ENCODE data around the gene PSMC3IP.
A peak's percentile ranks its signal among the peaks of the same experiment; 100 is the strongest.

PSMC3IP gene

GRCh38 chr17:42603318-42603717 is 25.8 kb upstream of the PSMC3IP start:
- Mint-ChIP-seq H3K27ac (no peak overlapping the region), H3K4me3 (no peak overlapping the region), H3K36me3 (ENCODE audit: low read depth) (peaks cover 20% of the 10 kb centered on the region), H3K27me3 (ENCODE audit: low read depth) (no peaks in the 10 kb centered on the region), H3K4me1 (ENCODE audit: low read depth) (peaks cover 35% of the 10 kb centered on the region), H3K9me3 (no peaks in the 10 kb centered on the region)

- Mint-ChIP-seq H3K4me3 (no peak overlapping the region), H3K4me1 (ENCODE audit: low read depth) (peaks cover 10% of the 10 kb centered on the region), H3K27me3 (ENCODE audit: low read depth) (no peaks in the 10 kb centered on the region), H3K36me3 (ENCODE audit: low read depth) (peaks cover 15% of the 10 kb centered on the region), H3K9me3 (no peaks in the 10 kb centered on the region), H3K27ac (no peak overlapping the region)
These were observed 21.4 kb upstream of the PSMC3IP start for GRCh38 chr17:42598905-42599304.

DNA sequence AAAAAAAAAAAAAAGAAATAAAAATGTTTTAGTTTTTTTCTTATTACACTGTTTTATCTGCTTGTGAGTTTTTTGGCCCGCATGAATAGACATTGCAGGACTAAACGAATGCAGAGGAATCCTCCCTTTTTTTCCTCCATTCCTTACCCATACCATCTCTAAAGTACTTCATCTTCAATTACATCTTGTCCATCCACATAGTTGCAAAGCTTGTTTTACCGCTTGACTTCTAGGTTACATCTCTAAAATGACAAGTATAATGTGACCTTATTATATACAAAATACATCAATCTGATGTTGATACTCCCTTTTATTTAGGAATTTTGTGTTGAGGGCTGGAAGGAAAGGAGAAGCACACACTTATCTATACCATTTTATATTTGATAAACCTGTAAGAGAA is 18.9 kb upstream of the PSMC3IP start:
- Mint-ChIP-seq H3K9me3 (no peaks in the 10 kb centered on the region), H3K4me3 (no peak overlapping the region), H3K36me3 (ENCODE audit: low read depth) (peaks cover 15% of the 10 kb centered on the region), H3K27me3 (ENCODE audit: low read depth) (no peaks in the 10 kb centered on the region), H3K27ac (no peak overlapping the region), H3K4me1 (ENCODE audit: low read depth) (peaks cover 7% of the 10 kb centered on the region)

DNA sequence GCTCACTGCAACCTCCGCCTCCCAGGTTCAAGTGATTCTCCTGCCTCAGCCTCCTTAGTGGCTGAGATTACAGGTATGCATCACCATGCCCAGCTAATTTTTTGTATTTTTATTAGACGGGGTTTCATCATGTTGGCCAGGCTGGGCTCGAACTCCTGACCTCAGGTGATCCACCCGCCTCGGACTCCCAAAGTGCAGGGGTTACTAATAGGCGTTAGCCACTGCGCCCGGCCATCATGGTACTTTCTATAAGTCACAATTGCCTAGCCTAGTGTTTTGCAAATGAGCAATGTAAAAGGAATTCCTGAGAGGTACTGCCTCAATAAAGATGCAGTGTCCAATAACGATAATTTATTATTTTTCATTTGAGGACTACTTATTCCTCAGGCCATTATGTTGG is 13.9 kb upstream of the PSMC3IP start:
- peaks cover 6% of the 10 kb centered on the region for H3K4me1 Mint-ChIP-seq (ENCODE audit: low read depth)
- H3K27me3 Mint-ChIP-seq (ENCODE audit: low read depth), result no peaks in the 10 kb centered on the region
- no peak overlapping the region for H3K4me3 Mint-ChIP-seq
- H3K27ac Mint-ChIP-seq, result no peak overlapping the region
- no peaks in the 10 kb centered on the region for H3K9me3 Mint-ChIP-seq
- peaks cover 28% of the 10 kb centered on the region for H3K36me3 Mint-ChIP-seq (ENCODE audit: low read depth)

DNA sequence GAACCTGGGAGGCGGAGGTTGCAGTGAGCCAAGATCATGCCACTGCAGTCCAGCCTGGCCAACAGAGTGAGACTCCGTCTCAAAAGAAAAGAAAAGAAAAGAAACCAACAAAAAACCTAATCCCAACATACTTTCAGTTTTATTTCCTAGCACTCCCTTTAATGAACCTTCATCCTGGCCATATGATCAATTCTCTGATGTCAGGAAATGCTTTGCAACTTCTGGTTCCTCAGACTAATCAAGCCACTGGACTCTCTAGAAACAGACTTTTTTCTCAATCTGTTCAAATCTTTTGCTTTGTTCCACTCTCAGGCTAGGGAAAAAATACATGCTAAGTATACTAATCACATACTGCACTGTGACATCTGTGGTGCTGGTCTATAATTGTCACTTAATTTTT is 13.4 kb upstream of the PSMC3IP start:
- Mint-ChIP-seq H3K4me1 (ENCODE audit: low read depth) (peaks cover 4% of the 10 kb centered on the region), H3K9me3 (no peaks in the 10 kb centered on the region), H3K27me3 (ENCODE audit: low read depth) (no peaks in the 10 kb centered on the region), H3K27ac (peak overlapping the region; percentile 24), H3K4me3 (no peak overlapping the region), H3K36me3 (ENCODE audit: low read depth) (peaks cover 27% of the 10 kb centered on the region)

DNA sequence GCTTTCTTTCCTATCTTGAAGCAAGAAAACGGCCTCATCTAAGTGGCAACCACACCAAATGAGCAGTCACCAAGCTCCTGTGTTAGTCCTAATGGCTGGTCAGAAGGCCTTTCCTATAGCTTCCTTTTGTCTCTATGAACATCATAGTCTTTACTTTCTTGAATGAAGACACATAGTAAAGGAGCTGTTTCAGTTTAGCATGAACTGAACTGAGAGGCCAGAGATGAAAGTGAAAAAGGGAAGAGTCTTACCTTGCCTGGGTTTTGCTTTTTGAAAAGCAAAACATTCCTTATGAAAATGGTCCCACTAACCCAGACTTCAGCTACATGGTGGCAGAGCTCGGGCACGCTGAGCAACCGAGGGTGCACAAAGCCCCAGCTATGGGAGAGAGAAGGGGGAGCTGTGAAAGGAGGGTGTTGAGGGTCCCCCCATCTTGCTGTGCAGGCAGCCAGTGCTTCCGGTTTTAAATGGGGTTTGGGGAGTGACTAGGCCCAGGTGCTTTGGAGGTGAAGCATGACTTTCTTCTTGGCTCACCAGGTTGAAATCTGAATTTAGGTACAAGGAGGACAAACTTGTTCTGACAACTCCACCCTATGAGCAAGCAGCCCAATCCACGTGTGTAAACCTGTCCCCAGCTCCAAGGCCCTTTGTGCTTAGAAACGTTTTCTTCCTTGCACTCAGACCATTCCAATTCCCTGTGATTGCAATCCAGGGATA is 9.1 kb upstream of the PSMC3IP start:
- H3K36me3 Mint-ChIP-seq (ENCODE audit: low read depth), result peaks cover 53% of the 10 kb centered on the region
- H3K27ac Mint-ChIP-seq, result no peak overlapping the region
- no peaks in the 10 kb centered on the region for H3K27me3 Mint-ChIP-seq (ENCODE audit: low read depth)
- no peaks in the 10 kb centered on the region for H3K9me3 Mint-ChIP-seq
- peaks cover 4% of the 10 kb centered on the region for H3K4me1 Mint-ChIP-seq (ENCODE audit: low read depth)
- no peak overlapping the region for H3K4me3 Mint-ChIP-seq

GRCh38 chr17:42585353-42585752 is 7.8 kb upstream of the PSMC3IP start:
- Mint-ChIP-seq H3K4me1 (ENCODE audit: low read depth) (peaks cover 2% of the 10 kb centered on the region), H3K27ac (no peak overlapping the region), H3K36me3 (ENCODE audit: low read depth) (peaks cover 41% of the 10 kb centered on the region), H3K27me3 (ENCODE audit: low read depth) (no peaks in the 10 kb centered on the region), H3K9me3 (no peaks in the 10 kb centered on the region), H3K4me3 (no peak overlapping the region)

GRCh38 chr17:42584880-42585279 is 7.4 kb upstream of the PSMC3IP start:
- peaks cover 2% of the 10 kb centered on the region for H3K4me1 Mint-ChIP-seq (ENCODE audit: low read depth)
- peaks cover 41% of the 10 kb centered on the region for H3K36me3 Mint-ChIP-seq (ENCODE audit: low read depth)
- H3K27ac Mint-ChIP-seq, result no peak overlapping the region
- H3K9me3 Mint-ChIP-seq, result no peaks in the 10 kb centered on the region
- no peaks in the 10 kb centered on the region for H3K27me3 Mint-ChIP-seq (ENCODE audit: low read depth)
- H3K4me3 Mint-ChIP-seq, result no peak overlapping the region

GRCh38 chr17:42581744-42582270 is 4.3 kb upstream of the PSMC3IP start:
- H3K36me3 Mint-ChIP-seq (ENCODE audit: low read depth), result peaks cover 37% of the 10 kb centered on the region
- H3K4me1 Mint-ChIP-seq (ENCODE audit: low read depth), result peaks cover 19% of the 10 kb centered on the region
- H3K27ac Mint-ChIP-seq, result no peak overlapping the region

GRCh38 chr17:42579794-42580551 is 2.4 kb upstream of the PSMC3IP start:
- peaks cover 30% of the 10 kb centered on the region for H3K4me1 Mint-ChIP-seq (ENCODE audit: low read depth)
- H3K36me3 Mint-ChIP-seq (ENCODE audit: low read depth), result peaks cover 38% of the 10 kb centered on the region
- H3K27me3 Mint-ChIP-seq (ENCODE audit: low read depth), result no peaks in the 10 kb centered on the region
- H3K9me3 Mint-ChIP-seq, result no peaks in the 10 kb centered on the region
- H3K27ac Mint-ChIP-seq, result no peak overlapping the region
- H3K4me3 Mint-ChIP-seq, result no peak overlapping the region

More at GRCh38 chr17:42581744-42582270, 4.3 kb upstream of the PSMC3IP start:
- no peaks in the 10 kb centered on the region for H3K27me3 Mint-ChIP-seq (ENCODE audit: low read depth)
- H3K9me3 Mint-ChIP-seq, result no peaks in the 10 kb centered on the region
- H3K4me3 Mint-ChIP-seq, result no peak overlapping the region

DNA sequence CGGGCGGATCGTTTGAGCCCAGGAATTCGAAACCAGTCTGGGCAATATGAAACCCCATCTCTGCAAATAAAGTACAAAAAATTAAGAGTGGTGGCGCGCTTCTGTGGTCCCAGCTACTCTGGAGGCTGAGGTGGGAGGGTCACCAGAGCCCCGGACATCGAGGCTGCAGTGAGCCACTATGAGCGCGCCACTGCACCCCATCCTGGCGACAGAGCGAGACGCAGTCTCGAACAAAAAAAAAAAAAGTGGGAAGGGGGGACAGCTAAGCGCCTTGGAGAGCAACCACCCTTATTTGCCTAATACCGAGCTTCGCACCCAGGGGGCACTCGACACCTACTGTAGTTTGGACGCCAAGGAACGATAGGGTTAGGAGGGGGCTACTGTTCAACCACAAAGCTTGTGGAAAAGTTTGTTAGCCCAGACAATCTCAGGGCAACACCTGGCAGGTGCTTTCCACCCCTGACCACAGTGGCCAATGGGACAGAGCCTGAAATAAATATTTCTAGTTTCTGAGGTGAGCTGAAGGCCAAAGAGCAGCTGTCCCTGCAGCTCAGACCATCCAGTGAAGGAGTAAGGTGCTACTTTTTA is 847 bp upstream of the PSMC3IP start:
- peak overlapping the region; percentile 96 for H3K27ac Mint-ChIP-seq
- H3K36me3 Mint-ChIP-seq (ENCODE audit: low read depth), result peaks cover 37% of the 10 kb centered on the region

GRCh38 chr17:42577140-42577531 is 393 bp downstream of the PSMC3IP start:
- peak overlapping the region; percentile 99 for H3K4me3 Mint-ChIP-seq
- peaks cover 38% of the 10 kb centered on the region for H3K4me1 Mint-ChIP-seq (ENCODE audit: low read depth)
- H3K9me3 Mint-ChIP-seq, result no peaks in the 10 kb centered on the region

More for the DNA sequence above, 847 bp upstream of the PSMC3IP start:
- H3K4me1 Mint-ChIP-seq (ENCODE audit: low read depth), result peaks cover 33% of the 10 kb centered on the region
- peak overlapping the region; percentile 99 for H3K4me3 Mint-ChIP-seq
- H3K27me3 Mint-ChIP-seq (ENCODE audit: low read depth), result no peaks in the 10 kb centered on the region
- no peaks in the 10 kb centered on the region for H3K9me3 Mint-ChIP-seq

DNA sequence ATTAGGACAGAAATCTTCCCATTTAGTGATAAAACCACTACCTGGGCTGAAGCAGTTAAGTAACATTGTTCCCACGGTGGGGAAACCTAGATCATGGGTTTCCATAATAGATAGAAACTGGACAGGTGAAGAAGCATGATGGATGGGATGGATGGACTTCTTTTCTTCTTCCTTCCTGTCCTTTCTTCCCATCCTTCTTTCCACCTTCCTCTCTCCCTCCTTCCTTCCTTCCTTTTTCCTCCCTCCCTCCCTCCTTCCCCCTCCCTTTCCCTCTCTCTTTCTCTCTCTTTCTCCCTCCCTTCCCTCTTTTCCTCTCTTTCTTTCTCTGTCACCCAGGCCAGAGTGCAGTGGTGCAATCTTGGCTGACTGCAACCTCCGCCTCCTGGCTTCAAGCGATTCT is 3.1 kb downstream of the PSMC3IP start:
- Mint-ChIP-seq H3K4me3 (no peak overlapping the region), H3K27ac (peak overlapping the region; percentile 10), H3K36me3 (ENCODE audit: low read depth) (peaks cover 49% of the 10 kb centered on the region), H3K27me3 (ENCODE audit: low read depth) (no peaks in the 10 kb centered on the region), H3K9me3 (no peaks in the 10 kb centered on the region), H3K4me1 (ENCODE audit: low read depth) (peaks cover 37% of the 10 kb centered on the region)

More at GRCh38 chr17:42577140-42577531, 393 bp downstream of the PSMC3IP start:
- H3K36me3 Mint-ChIP-seq (ENCODE audit: low read depth), result peaks cover 36% of the 10 kb centered on the region
- peak overlapping the region; percentile 78 for H3K27ac Mint-ChIP-seq
- no peaks in the 10 kb centered on the region for H3K27me3 Mint-ChIP-seq (ENCODE audit: low read depth)

- Mint-ChIP-seq H3K36me3 (ENCODE audit: low read depth) (peaks cover 59% of the 10 kb centered on the region), H3K9me3 (no peaks in the 10 kb centered on the region), H3K27me3 (ENCODE audit: low read depth) (no peaks in the 10 kb centered on the region), H3K4me1 (ENCODE audit: low read depth) (peaks cover 35% of the 10 kb centered on the region), H3K27ac (no peak overlapping the region), H3K4me3 (no peak overlapping the region)
These were observed 4.4 kb downstream of the PSMC3IP start for GRCh38 chr17:42573095-42573494.

Measured in T-helper 1 cell treated with Interleukin-12 subunit alpha and Interleukin-12 subunit beta and Interleukin-4 antibody, amounts not matched to agents 30 μg/mL and 1 μg/mL, for 36 hours (primary cell).